ENCODE results near the gene GPRIN1.

GRCh38 chr5:176656467-176656990 is 46.6 kb upstream of the GPRIN1 start:
- TF ChIP-seq, protein P1, sequence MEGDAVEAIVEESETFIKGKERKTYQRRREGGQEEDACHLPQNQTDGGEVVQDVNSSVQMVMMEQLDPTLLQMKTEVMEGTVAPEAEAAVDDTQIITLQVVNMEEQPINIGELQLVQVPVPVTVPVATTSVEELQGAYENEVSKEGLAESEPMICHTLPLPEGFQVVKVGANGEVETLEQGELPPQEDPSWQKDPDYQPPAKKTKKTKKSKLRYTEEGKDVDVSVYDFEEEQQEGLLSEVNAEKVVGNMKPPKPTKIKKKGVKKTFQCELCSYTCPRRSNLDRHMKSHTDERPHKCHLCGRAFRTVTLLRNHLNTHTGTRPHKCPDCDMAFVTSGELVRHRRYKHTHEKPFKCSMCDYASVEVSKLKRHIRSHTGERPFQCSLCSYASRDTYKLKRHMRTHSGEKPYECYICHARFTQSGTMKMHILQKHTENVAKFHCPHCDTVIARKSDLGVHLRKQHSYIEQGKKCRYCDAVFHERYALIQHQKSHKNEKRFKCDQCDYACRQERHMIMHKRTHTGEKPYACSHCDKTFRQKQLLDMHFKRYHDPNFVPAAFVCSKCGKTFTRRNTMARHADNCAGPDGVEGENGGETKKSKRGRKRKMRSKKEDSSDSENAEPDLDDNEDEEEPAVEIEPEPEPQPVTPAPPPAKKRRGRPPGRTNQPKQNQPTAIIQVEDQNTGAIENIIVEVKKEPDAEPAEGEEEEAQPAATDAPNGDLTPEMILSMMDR (IDR thresholded peaks at IDR 0.05): no peak
- TF ChIP-seq POLR2A (IDR thresholded peaks at IDR 0.05) (no peak), EP300 (IDR thresholded peaks at IDR 0.05) (no peak)
